HG02642 (cell line): Measurements from ENCODE around the gene PARD3B.

Experiments used
- ATAC-seq: cut with Tn5 transposase; IDR thresholded peaks from one replicate; pipeline ENCODE4 v1.9.1; 2021; ENCODE audit warnings: mild to moderate bottlenecking; ENCODE audit not compliant: unreplicated experiment, poor library complexity

Gene PARD3B

DNA sequence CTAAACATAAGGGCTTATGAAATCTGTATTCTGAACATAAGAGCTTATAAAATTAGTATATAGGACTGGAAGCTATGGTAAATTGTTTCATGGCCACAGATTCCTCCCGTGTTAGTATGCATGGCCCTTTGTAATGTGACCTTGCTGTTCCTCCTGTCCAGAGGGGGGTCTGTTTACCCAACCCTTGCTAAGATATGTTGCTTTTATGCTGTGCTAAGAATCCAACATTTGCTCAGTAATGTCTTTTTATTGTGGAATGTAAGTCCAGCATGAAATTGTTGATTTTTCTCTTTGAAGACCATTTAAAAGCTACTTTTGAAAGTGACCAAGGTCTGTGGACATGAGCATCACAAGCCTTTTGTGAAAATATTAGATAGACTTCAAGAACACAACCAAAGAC is 485.4 kb downstream of the PARD3B start:
- no peak for ATAC-seq

GRCh38 chr2:205032093-205032551 is 486.8 kb downstream of the PARD3B start:
- ATAC-seq, result no peak

DNA sequence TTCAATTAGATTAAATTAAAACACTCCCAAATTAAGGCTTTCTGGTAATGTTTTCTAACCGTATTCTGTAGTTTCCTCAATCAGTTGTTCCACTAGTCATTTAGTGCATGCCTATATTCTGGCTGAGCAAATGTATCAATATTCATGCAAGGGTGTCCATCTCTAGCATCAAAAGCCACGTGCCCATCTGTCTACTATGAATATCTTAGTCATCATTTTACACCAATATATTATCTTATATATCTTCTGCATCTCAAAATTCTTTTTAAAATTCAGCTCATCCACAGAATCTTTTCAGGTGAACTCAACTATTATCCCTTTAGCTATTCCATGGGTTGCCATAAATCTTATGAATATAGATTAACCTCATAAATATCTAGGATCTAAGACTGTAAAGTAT is 488.2 kb downstream of the PARD3B start:
- no peak for ATAC-seq

DNA sequence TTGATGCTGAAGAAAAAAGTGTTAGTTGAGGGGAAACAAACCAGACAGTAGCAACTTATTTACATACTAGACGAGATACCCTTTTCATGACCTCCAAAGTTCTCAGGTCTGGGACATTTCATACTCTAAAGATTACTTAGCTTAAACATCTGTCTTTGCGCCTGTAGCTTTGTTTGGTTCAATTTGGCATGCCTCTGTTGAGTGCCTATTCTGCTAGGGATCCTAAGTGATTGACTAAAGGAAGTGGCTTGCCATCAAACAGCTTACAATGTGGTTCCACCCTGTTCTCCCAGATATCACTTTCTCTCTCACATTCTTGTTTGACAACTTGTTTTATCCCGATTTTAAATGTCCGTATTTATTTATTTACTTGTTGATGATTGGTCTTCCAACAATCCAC is 488.8 kb downstream of the PARD3B start:
- no peak for ATAC-seq

- no peak for ATAC-seq
Observed at GRCh38 chr2:205040323-205040722, 495.0 kb downstream of the PARD3B start.

- ATAC-seq, result no peak
Observed at GRCh38 chr2:205041472-205042130, 496.3 kb downstream of the PARD3B start.

DNA sequence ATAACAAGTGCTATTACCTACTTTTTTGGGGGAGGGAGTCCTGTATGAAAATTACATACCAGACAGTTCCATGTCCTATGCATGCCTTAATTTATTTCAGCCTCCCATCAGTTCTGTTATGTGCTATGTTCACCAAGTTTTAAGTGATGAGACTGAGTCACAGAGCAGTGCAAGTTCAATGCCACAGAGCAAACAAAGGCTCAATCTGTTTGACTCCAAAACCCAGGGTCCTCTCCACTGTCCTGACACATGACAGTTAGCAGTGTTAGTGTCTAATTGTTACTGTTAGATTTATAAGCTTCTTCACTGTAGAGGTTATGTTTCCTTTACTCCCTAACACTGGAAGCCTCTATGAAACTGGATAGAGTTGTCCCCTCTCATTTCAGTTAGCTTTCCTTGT is 498.0 kb downstream of the PARD3B start:
- ATAC-seq, result no peak

DNA sequence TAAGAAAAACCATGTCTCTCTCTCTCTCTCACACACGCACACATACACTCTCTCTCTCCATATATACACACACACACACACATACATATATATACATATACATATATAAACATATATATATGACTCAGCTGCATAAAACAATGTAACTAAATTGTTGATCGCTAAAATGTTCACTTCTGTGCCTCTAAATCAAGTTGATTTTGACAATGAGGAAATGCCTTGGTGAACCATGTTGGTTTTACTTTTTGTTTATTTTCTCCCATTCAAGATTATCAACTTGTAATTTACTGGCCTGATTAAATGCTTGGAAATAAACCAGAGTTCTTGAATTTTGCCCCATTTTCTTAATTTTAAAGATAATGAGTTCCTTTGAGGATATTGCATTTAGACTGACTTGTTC is 500.4 kb downstream of the PARD3B start:
- ATAC-seq, result no peak

DNA sequence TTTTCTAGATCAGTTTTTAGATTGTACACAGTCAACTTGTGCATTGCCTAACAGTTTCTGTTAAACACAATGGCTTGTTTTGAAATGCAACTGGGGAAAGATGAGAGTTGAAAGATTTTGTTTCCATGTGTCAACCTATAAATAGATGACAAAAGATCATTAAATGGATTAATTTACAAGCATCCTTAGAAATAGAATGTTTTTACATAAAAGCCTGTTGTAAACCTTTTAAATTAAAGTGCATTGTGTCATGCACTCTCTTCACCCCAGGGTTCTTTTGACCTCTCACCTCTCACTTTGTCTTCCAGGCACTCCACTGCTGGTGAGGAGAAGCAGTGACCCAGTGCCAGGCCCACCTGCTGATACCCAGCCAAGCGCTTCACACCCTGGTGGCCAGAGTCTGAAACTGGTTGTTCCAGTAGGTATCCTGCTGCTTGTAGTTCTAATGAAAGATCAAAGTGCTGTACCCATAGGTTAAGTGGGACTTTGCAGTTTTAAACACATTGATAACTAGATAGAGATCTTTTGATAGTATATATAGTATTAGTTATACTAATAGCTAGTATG is 502.1 kb downstream of the PARD3B start:
- no peak for ATAC-seq

- ATAC-seq, result no peak
Observed at GRCh38 chr2:205051417-205051816, 506.1 kb downstream of the PARD3B start.

DNA sequence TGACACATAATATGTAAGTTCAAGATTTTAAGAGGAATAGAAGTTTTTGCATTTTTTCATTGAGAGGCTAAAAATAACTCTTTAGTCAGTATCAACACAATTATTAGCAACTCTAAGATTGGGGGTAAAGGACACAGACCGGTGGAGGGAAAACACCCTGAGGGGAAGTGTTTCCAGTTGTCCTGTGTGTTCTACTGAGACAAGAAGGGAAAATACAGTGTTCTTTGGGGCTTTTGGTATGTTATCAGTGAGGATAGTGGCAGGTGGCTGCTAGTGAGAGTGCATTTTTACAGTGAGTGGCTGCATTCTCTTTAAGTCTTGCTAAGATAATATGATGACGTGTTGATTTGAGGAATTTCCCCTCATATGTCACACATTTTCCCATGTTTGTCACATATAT is 507.5 kb downstream of the PARD3B start:
- no peak for ATAC-seq

DNA sequence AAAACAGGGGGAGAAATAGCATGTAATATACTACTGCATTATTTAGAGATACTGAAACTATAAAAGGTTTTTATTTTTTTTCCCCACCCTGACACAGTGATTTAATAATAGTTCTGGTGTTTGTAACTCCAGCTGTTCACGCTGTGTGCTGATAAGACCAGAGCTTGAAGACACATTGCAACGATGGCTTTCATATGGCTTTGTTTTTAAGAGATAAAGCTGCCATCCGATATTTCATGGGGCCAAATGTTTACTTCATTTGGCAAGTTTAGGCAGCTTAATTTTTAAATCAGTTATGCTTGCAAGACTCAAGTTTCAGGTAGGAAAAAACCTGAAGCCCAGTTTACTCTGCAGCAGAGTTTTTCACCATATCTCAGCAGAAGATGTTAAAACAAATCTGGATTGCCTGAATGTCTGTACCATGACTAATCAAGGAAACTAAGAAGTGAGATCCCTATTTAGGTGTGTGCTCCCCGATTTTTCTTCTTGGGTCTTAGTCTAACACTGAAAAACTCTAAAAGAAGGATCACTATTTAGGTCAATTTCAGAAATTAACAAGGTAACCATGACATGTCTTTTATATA is 508.6 kb downstream of the PARD3B start:
- no peak for ATAC-seq

GRCh38 chr2:205054789-205055188 is 509.5 kb downstream of the PARD3B start:
- ATAC-seq, result no peak

- ATAC-seq, result no peak
Observed at GRCh38 chr2:205055251-205055650, 510.0 kb downstream of the PARD3B start.

GRCh38 chr2:205056151-205056561 is 510.9 kb downstream of the PARD3B start:
- ATAC-seq, result no peak

DNA sequence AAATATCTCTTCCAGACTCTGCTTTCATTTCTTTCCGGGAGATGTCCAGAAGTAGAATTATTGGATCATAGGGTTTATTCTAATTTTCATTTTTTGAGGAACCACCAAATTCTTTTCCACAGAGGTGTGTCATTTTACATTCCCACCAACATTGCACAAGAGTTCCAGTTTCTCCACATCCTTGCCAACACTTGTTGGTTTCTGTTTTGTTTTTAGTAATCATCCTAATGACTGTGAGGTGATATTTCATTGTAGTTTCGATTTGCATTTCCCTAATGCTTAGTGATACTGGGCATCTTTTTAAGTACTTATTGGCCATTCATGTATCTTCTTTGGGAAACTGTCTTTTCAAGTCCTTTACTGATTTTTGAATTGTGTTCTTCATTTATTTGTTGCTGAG is 513.1 kb downstream of the PARD3B start:
- no peak for ATAC-seq

- no peak for ATAC-seq
Observed at GRCh38 chr2:205060269-205060668, 515.0 kb downstream of the PARD3B start.

- ATAC-seq, result no peak
Observed at GRCh38 chr2:205066081-205066480, 520.8 kb downstream of the PARD3B start.

DNA sequence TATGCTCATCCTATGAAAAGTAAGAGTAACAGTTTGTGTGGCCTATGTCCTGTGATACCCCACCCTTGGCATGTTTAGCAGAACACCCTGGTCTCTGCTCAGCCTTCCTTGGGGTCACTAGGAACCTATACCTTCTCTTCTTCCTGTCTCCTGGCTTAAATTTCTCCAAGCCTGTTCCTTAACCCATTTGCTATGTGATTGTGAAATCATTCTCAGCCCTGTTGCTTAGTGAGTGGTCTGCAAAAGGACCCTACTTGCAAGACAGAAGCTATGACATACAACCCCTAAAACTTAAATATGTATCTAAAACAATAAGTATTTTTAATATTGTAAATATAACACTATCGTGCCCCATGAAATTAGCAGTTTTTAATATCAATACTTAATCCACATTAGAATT is 524.7 kb downstream of the PARD3B start:
- no peak for ATAC-seq

GRCh38 chr2:205070889-205071288 is 525.6 kb downstream of the PARD3B start:
- ATAC-seq, result no peak

GRCh38 chr2:205073433-205074020 is 528.3 kb downstream of the PARD3B start:
- no peak for ATAC-seq

DNA sequence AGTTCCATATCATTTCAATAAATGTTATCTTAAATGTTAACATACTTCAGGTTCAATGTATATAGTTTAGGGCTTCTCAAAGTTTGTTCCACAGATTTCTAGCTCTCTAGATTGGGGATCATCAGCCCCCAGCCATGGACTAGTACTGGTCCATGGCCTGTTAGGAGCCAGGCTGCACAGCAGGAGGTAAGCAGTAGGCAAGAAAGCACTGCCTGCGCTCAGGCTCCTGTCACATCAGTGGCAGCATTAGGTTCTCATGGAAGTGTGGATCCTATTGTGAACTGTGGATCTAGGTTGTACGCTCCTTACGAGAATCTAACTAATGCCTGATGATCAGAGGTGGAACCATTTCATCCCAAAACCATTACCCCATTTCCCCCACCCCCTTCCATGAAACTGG is 531.1 kb downstream of the PARD3B start:
- no peak for ATAC-seq
